Measurements from ENCODE around the gene ZCCHC24.

The ZCCHC24 gene

GRCh38 chr10:79431428-79431827 is 14.0 kb downstream of the ZCCHC24 start:
- no peak for DNase-seq (ENCODE audit: low spot score)

- DNase-seq (ENCODE audit: low spot score), result no peak
Observed at GRCh38 chr10:79430936-79431335, 14.5 kb downstream of the ZCCHC24 start.

GRCh38 chr10:79430325-79430905 is 15.0 kb downstream of the ZCCHC24 start:
- no peak for DNase-seq (ENCODE audit: low spot score)

GRCh38 chr10:79429751-79430150 is 15.7 kb downstream of the ZCCHC24 start:
- no peak for DNase-seq (ENCODE audit: low spot score)

- no peak for DNase-seq (ENCODE audit: low spot score)
Observed at GRCh38 chr10:79427965-79428364, 17.5 kb downstream of the ZCCHC24 start.

- DNase-seq (ENCODE audit: low spot score), result no peak
Observed at GRCh38 chr10:79425074-79425532, 20.3 kb downstream of the ZCCHC24 start.

- DNase-seq (ENCODE audit: low spot score), result no peak
Observed at GRCh38 chr10:79424221-79425073, 21.0 kb downstream of the ZCCHC24 start.

- DNase-seq (ENCODE audit: low spot score), result no peak
Observed at GRCh38 chr10:79422178-79422892, 23.1 kb downstream of the ZCCHC24 start.

GRCh38 chr10:79420974-79421688 is 24.3 kb downstream of the ZCCHC24 start:
- DNase-seq (ENCODE audit: low spot score), result no peak

- DNase-seq (ENCODE audit: low spot score), result no peak
Observed at GRCh38 chr10:79418886-79419595, 26.4 kb downstream of the ZCCHC24 start.

GRCh38 chr10:79418274-79418673 is 27.1 kb downstream of the ZCCHC24 start:
- no peak for DNase-seq (ENCODE audit: low spot score)

GRCh38 chr10:79417731-79418130 is 27.7 kb downstream of the ZCCHC24 start:
- no peak for DNase-seq (ENCODE audit: low spot score)

- no peak for DNase-seq (ENCODE audit: low spot score)
Observed at GRCh38 chr10:79417266-79417665, 28.2 kb downstream of the ZCCHC24 start.

GRCh38 chr10:79416578-79417255 is 28.7 kb downstream of the ZCCHC24 start:
- DNase-seq (ENCODE audit: low spot score), result no peak

GRCh38 chr10:79415736-79416577 is 29.5 kb downstream of the ZCCHC24 start:
- no peak for DNase-seq (ENCODE audit: low spot score)

GRCh38 chr10:79414714-79415113 is 30.7 kb downstream of the ZCCHC24 start:
- DNase-seq (ENCODE audit: low spot score), result no peak

- DNase-seq (ENCODE audit: low spot score), result no peak
Observed at GRCh38 chr10:79413196-79413595, 32.2 kb downstream of the ZCCHC24 start.

GRCh38 chr10:79412516-79412915 is 32.9 kb downstream of the ZCCHC24 start:
- no peak for DNase-seq (ENCODE audit: low spot score)

GRCh38 chr10:79411546-79412495 is 33.6 kb downstream of the ZCCHC24 start:
- DNase-seq (ENCODE audit: low spot score), result no peak
